ENCODE measurements around the gene CXCR5.

GRCh38 chr11:118877487-118878162 is 6.1 kb upstream of the CXCR5 start:
- no peak for TF ChIP-seq CTCF (IDR thresholded peaks at IDR 0.05; ENCODE audit: low read depth, low read length, missing input control)
- TF ChIP-seq, protein P1, sequence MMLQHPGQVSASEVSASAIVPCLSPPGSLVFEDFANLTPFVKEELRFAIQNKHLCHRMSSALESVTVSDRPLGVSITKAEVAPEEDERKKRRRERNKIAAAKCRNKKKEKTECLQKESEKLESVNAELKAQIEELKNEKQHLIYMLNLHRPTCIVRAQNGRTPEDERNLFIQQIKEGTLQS (IDR thresholded peaks at IDR 0.05) = no peak

Data from liver (tissue), 3 donors.